Hepatocyte (in vitro differentiated cells): ENCODE data around the gene EMX1. TPM values are rescaled to one million over a fixed set of nuclear protein-coding genes. Genes with fewer than 3 reads are reported as not detected.

Source experiments
- DNase-seq: peaks from one replicate; pipeline ENCODE4 v3.0.0-alpha.2; 2016; ENCODE audit warnings: low spot score
- H2AFZ ChIP-seq: fragments of 200-600 bp; sonication (generic); 2 replicates; pipeline ENCODE4 v1.6.0; 2016; ENCODE audit warnings: antibody characterized with exemption, mild to moderate bottlenecking
- H3K27ac ChIP-seq: fragments of 200-600 bp; sonication (generic); 2 replicates; pipeline ENCODE4 v1.5.1; 2016; ENCODE audit warnings: mild to moderate bottlenecking
- H3K27me3 ChIP-seq: fragments of 200-600 bp; sonication (generic); 2 replicates; pipeline ENCODE4 v1.6.1; 2016
- H3K36me3 ChIP-seq: fragments of 200-600 bp; sonication (generic); replicated peaks from 2 replicates; pipeline ENCODE4 v1.5.1; 2016; ENCODE audit warnings: low read depth; ENCODE audit not compliant: insufficient read depth
- H3K4me1 ChIP-seq: fragments of 200-600 bp; sonication (generic); 2 replicates; pipeline ENCODE4 v1.5.1; 2016; ENCODE audit warnings: mild to moderate bottlenecking, moderate library complexity; ENCODE audit not compliant: insufficient read depth
- H3K4me2 ChIP-seq: fragments of 200-600 bp; sonication (generic); 2 replicates; pipeline ENCODE4 v1.6.0; 2016
- H3K4me3 ChIP-seq: fragments of 200-600 bp; sonication (generic); 2 replicates; pipeline ENCODE4 v1.5.1; 2016; ENCODE audit warnings: mild to moderate bottlenecking
- H3K79me2 ChIP-seq: fragments of 200-600 bp; sonication (generic); 2 replicates; pipeline ENCODE4 v1.6.0; 2017; ENCODE audit warnings: mild to moderate bottlenecking
- H3K9me2 ChIP-seq: fragments of 200-600 bp; sonication (generic); replicated peaks from 2 replicates; pipeline ENCODE4 v1.6.0; 2017; ENCODE audit warnings: mild to moderate bottlenecking; ENCODE audit not compliant: insufficient read depth
- H3K9me3 ChIP-seq: fragments of 200-600 bp; sonication (generic); 2 replicates; pipeline ENCODE4 v1.5.1; 2016; ENCODE audit warnings: low read depth, mild to moderate bottlenecking
- H4K20me1 ChIP-seq: fragments of 200-600 bp; sonication (generic); 2 replicates; pipeline ENCODE4 v1.6.0; 2016; ENCODE audit warnings: mild to moderate bottlenecking; ENCODE audit not compliant: insufficient read depth, poor library complexity, severe bottlenecking
- EZH2 ChIP-seq: fragments of 200-600 bp; sonication (generic); IDR thresholded peaks from 2 replicates; pipeline ENCODE4 v1.6.1; 2016; ENCODE audit warnings: antibody characterized with exemption, mild to moderate bottlenecking, borderline replicate concordance
- EZH2phosphoT487 ChIP-seq: fragments of 200-600 bp; sonication (generic); IDR thresholded peaks from one replicate; pipeline ENCODE4 v1.6.1; 2018; ENCODE audit warnings: antibody characterized with exemption, mild to moderate bottlenecking, low read depth, moderate library complexity; ENCODE audit not compliant: unreplicated experiment, severe bottlenecking
- WGBS: methylation state at CpG from one replicate; pipeline ENCODE4 v1.1.6; 2016; ENCODE audit warnings: low lambda C conversion rate; ENCODE audit errors: missing lambda C conversion rate; 5-methylcytosine and 5-hydroxymethylcytosine counted together
- polyA plus RNA-seq: library from polyadenylated mRNA; unstranded; fragments of >200 nt; fragmentation: Nextera tagmentation; extraction: Ambion mirVana; gene quantifications from 2 replicates; pipeline ENCODE4 v1.2.1, GENCODE V29; 2016
- total RNA-seq: library from RNA; depleted of rRNA; stranded (reverse); fragments of >200 nt; gene quantifications from 2 replicates; pipeline ENCODE4 v1.2.3, GENCODE V29; 2014
- TF ChIP-seq, protein P1 (sequence below): fragments of 200-600 bp; sonication (generic); IDR thresholded peaks from 2 replicates; pipeline ENCODE4 v1.5.1; 2016; ENCODE audit warnings: antibody characterized with exemption, mild to moderate bottlenecking; ENCODE audit not compliant: poor library complexity

Gene EMX1
- total and polyA plus RNA-seq, 2 experiments from 2014 or later, result 0.34 to 1.2 TPM

DNA sequence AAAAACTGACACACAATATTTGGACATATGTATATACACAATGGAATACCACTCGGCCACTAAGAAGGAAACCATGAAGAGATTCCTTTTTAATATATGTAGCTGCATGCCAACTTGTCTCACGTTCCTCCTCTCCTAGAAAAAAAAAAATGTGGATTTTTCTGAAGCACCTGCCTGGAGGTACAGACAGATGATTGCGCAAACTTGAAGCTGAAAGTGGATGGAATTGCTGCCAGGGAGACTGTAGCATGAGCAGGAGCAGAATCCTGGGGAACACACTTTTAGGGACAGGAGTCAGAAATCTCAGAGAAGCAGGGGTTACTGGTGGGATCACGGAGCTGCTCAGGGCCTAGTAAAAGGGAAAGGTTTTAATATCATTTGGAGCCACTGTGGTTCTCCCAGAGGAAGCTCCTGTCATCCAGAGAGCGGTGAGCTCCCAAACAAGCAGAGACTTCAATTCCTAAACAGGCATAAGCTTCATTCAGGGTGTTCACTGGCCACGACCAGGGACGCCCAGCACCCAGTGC is 30.8 kb upstream of the EMX1 start:
- Histone ChIP-seq H3K79me2 (no peaks in the 10 kb centered on the region), H3K9me3 (no peaks in the 10 kb centered on the region), H3K4me1 (peaks cover 9% of the 10 kb centered on the region), H3K9me2 (no peaks in the 10 kb centered on the region), H3K36me3 (no peaks in the 10 kb centered on the region), H2AFZ (peak overlapping the region; percentile 87), H3K4me2 (peak overlapping the region; percentile 94), H3K27me3 (no peaks in the 10 kb centered on the region), H4K20me1 (no peaks in the 10 kb centered on the region), H3K27ac (peak overlapping the region; percentile 77), H3K4me3 (peak overlapping the region; percentile 57)
- no peak for TF ChIP-seq EZH2
- TF ChIP-seq EZH2phosphoT487, result no peak
- TF ChIP-seq, protein P1, sequence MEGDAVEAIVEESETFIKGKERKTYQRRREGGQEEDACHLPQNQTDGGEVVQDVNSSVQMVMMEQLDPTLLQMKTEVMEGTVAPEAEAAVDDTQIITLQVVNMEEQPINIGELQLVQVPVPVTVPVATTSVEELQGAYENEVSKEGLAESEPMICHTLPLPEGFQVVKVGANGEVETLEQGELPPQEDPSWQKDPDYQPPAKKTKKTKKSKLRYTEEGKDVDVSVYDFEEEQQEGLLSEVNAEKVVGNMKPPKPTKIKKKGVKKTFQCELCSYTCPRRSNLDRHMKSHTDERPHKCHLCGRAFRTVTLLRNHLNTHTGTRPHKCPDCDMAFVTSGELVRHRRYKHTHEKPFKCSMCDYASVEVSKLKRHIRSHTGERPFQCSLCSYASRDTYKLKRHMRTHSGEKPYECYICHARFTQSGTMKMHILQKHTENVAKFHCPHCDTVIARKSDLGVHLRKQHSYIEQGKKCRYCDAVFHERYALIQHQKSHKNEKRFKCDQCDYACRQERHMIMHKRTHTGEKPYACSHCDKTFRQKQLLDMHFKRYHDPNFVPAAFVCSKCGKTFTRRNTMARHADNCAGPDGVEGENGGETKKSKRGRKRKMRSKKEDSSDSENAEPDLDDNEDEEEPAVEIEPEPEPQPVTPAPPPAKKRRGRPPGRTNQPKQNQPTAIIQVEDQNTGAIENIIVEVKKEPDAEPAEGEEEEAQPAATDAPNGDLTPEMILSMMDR, result no peak
- 51% methylated on average over 7 of the region's 7 CpGs for WGBS
- no peak for DNase-seq

DNA sequence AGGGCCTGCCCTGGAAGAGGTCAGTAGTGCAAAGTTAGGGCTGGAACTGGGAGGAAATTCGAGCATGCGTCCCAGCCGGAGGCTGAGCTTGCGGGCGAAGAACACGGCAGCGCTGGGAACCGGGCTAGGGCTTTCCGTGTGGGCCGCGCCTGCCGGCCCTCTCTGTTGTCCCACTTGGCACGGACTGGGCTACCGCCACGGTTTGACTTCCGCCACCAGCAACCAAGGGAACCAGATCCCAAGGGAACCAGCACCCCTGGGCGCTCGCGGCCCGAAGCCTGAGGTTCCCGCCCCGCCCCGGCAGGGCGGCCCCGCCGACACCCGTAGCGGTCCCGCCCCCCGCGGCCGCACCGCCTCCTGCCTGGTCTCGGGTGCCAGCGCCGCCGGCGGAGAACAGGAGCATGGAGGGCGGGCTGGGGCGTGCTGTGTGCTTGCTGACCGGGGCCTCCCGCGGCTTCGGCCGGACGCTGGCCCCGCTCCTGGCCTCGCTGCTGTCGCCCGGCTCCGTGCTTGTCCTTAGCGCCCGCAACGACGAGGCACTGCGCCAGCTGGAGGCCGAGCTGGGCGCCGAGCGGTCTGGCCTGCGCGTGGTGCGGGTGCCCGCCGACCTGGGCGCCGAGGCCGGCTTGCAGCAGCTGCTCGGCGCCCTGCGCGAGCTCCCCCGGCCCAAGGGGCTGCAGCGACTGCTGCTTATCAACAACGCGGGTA is 30.1 kb upstream of the EMX1 start, which contains the start of gene SPR:
TSS of gene SPR (plus strand) at position 377 of the 708 bp plus-strand sequence. CDS start at position 402, 25 bp downstream.
- under 1% methylated on average over 68 of the region's 76 CpGs for WGBS
- no peaks in the 10 kb centered on the region for H3K36me3 ChIP-seq
- no peaks in the 10 kb centered on the region for H3K9me3 ChIP-seq
- TF ChIP-seq EZH2phosphoT487, result no peak
- TF ChIP-seq, protein P1, result no peak
- no peak for TF ChIP-seq EZH2
- no peaks in the 10 kb centered on the region for H4K20me1 ChIP-seq
- H3K4me2 ChIP-seq, result peak within 1 kb of the TSS; percentile 94
- DNase-seq, result peak; percentile 87
- peaks cover 9% of the 10 kb centered on the region for H3K4me1 ChIP-seq
- H3K4me3 ChIP-seq, result peak within 1 kb of the TSS; percentile 57
- H3K27me3 ChIP-seq, result no peaks in the 10 kb centered on the region
- no peaks in the 10 kb centered on the region for H3K9me2 ChIP-seq
- no peaks in the 10 kb centered on the region for H3K79me2 ChIP-seq
- H2AFZ ChIP-seq, result peak within 1 kb of the TSS; percentile 87
- H3K27ac ChIP-seq, result peak within 1 kb of the TSS; percentile 77

DNA sequence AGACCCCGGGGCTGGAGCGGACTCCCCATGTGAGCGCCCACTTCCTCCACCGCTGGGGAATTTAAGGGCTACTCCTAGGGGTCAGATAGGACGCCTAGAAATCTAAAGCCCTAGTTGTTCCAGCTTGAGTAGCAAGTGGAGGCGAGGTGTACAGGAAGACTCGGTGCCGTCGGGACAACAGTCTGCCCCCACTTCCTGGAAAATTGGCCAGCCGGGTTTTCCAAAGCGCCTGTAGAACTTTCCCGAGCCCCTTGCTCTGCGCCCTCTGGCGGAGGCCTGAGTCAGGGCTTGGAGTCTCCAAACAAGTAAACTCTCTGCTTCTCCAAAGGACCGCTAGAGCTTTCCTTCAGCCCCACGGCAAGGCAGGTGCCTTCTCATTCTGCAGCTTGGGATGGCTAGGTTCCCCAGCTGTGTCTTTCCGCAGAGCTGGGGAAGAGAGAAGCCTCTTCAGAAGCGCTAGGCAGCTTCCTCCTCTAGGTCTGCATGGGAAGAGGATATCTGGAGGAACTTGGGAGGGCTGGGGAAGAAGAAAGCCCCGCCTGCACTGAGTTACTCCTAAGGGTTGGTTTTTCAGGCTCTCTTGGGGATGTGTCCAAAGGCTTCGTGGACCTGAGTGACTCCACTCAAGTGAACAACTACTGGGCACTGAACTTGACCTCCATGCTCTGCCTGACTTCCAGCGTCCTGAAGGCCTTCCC is 29.4 kb upstream of the EMX1 start:
- H3K9me3 ChIP-seq, result no peaks in the 10 kb centered on the region
- H4K20me1 ChIP-seq, result no peaks in the 10 kb centered on the region
- peak overlapping the region; percentile 57 for H3K4me3 ChIP-seq
- TF ChIP-seq, protein P1, result peak; percentile 94
- no peak for TF ChIP-seq EZH2phosphoT487
- peak overlapping the region; percentile 77 for H3K27ac ChIP-seq
- no peaks in the 10 kb centered on the region for H3K27me3 ChIP-seq
- H3K36me3 ChIP-seq, result no peaks in the 10 kb centered on the region
- peaks cover 9% of the 10 kb centered on the region for H3K4me1 ChIP-seq
- H3K9me2 ChIP-seq, result no peaks in the 10 kb centered on the region
- WGBS, result 12% methylated on average over 20 of the region's 21 CpGs
- H2AFZ ChIP-seq, result peak overlapping the region; percentile 87
- no peaks in the 10 kb centered on the region for H3K79me2 ChIP-seq
- DNase-seq, result peak; percentile 94
- H3K4me2 ChIP-seq, result peak overlapping the region; percentile 94
